Mucosa of descending colon (tissue), 3 donors: Measurements from ENCODE around the gene PANX2. TPM values are rescaled to one million over a fixed set of nuclear protein-coding genes. Genes with fewer than 3 reads are reported as not detected.
"Not testable (repeated sequence)": the region's sequence is repeated elsewhere in the genome, so short reads cannot be mapped to it uniquely, and the experiment has no call there.

Experiments
- ATAC-seq: fragments of 200-7000 bp; cut with Tn5 transposase; one replicate; pipeline ENCODE4 v1.9.1; 2020; ENCODE audit warnings: mild to moderate bottlenecking, moderate library complexity
- DNase-seq, 3 donors: peaks; one replicate each; pipeline ENCODE4 v3.0.0-alpha.2; 2020
- H3K36me3 ChIP-seq: fragments of 200-600 bp; one replicate; pipeline ENCODE4 v1.8.0; 2021; ENCODE audit warnings: low read depth, mild to moderate bottlenecking
- H3K4me1 ChIP-seq: fragments of 200-600 bp; one replicate; pipeline ENCODE4 v1.8.0; 2021; ENCODE audit warnings: low read depth, mild to moderate bottlenecking
- H3K4me3 ChIP-seq: fragments of 200-600 bp; one replicate; pipeline ENCODE4 v1.8.0; 2021; ENCODE audit warnings: mild to moderate bottlenecking
- H3K9me3 ChIP-seq: fragments of 200-600 bp; one replicate; pipeline ENCODE4 v1.8.0; 2021; ENCODE audit warnings: mild to moderate bottlenecking
- CTCF ChIP-seq: fragments of 200-600 bp; IDR thresholded peaks from one replicate; pipeline ENCODE4 v1.8.0; 2022; ENCODE audit warnings: antibody characterized with exemption, mild to moderate bottlenecking
- intact Hi-C, 2 donors: fragments of 100-400 bp; cut with DNase I in 1 of 2; cut with micrococcal nuclease in 1 of 2; formaldehyde crosslinking; loops; one replicate each; pipeline versions ENCODE4 v1.11.0 to v1.11.1; 2022; cut with DNase I, micrococcal nuclease
- total RNA-seq, 3 donors: library from RNA; stranded (reverse); fragmentation: NEBNext Ultra II Directional in 2 of 3; extraction: Animal tissue kit (Norgen Biotek cat#: 25700) in 2 of 3; gene quantifications; one replicate each; pipeline versions ENCODE4 v1.2.1 to v1.2.4, GENCODE V29; 2021 to 2023
- donor health status: DM: no; HTN: no; CAD: no; lungs with moderate emphysema.
- donor health status: DM: no; HTN: no; CAD: no.
- donor health status: DM: no; HTN: yes; CAD: no.

PANX2 gene
- total RNA-seq, 3 donors from 2014 or later, result 0.44 TPM; not detected in 2

DNA sequence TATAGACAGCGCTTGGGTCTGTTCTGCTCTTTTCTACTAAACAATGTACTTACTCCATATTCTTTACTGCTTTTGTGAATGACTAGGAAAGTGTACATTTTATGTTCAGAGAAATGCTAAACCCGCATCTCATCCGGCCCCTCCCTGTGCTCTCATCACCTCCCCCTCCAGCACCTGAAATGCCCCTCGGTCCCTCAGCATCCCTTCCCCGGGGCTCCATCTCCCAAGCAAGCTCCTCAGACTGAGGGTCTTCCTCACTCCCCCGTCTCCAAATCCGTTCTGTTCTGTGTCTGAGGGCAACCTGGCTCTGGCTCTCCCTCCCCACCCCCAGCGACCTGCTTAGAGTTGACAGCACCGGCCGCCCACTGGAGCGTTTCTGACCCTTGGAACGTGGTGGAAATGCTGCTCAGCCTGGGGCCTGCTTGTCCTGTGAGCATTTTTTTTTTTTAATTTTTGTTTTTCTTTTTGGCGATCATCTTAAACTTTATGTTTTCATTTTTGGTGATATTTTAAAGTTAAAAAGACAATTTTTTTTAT, 31.7 kb downstream of the PANX2 start:
- peaks cover 15% of the 10 kb centered on the region for H3K4me1 ChIP-seq
- ATAC-seq (no peak), DNase-seq (no peak)
- H3K9me3 ChIP-seq, result no peaks in the 10 kb centered on the region
- TF ChIP-seq CTCF, result no peak
- H3K36me3 ChIP-seq, result no peaks in the 10 kb centered on the region
- H3K4me3 ChIP-seq, result no peak overlapping the region
- intact Hi-C loops, result no loop called here

- Histone ChIP-seq H3K4me1 (peaks cover 15% of the 10 kb centered on the region), H3K4me3 (no peak overlapping the region), H3K36me3 (no peaks in the 10 kb centered on the region), H3K9me3 (no peaks in the 10 kb centered on the region)
- intact Hi-C loops, result no loop called here
- TF ChIP-seq CTCF, result no peak
- no peak for ATAC-seq
- no peak for DNase-seq
Measured at GRCh38 chr22:50203288-50203687, 32.8 kb downstream of the PANX2 start.

GRCh38 chr22:50204571-50204970, 34.0 kb downstream of the PANX2 start:
- no peak for TF ChIP-seq CTCF
- Histone ChIP-seq H3K4me1 (peaks cover 15% of the 10 kb centered on the region), H3K9me3 (no peaks in the 10 kb centered on the region), H3K36me3 (no peaks in the 10 kb centered on the region), H3K4me3 (no peak overlapping the region)
- ATAC-seq (no peak), DNase-seq (no peak)
- intact Hi-C loops, result no loop called here

- intact Hi-C loops, H3K4me3 ChIP-seq, H3K36me3 ChIP-seq: not testable (repeated sequence)
Measured at GRCh38 chr22:50204998-50205397, 34.5 kb downstream of the PANX2 start.

GRCh38 chr22:50205781-50206569, 35.4 kb downstream of the PANX2 start:
- Histone ChIP-seq H3K36me3 (peaks cover 4% of the 10 kb centered on the region), H3K9me3 (no peaks in the 10 kb centered on the region), H3K4me3 (no peak overlapping the region), H3K4me1 (peaks cover 9% of the 10 kb centered on the region)
- TF ChIP-seq CTCF, result no peak
- DNase-seq, result no peak
- intact Hi-C loops, result no loop called here
- ATAC-seq, result no peak

More at GRCh38 chr22:50204998-50205397, 34.5 kb downstream of the PANX2 start:
- peaks cover 11% of the 10 kb centered on the region for H3K4me1 ChIP-seq
- ATAC-seq, H3K9me3 ChIP-seq, DNase-seq: not testable (repeated sequence)

DNA sequence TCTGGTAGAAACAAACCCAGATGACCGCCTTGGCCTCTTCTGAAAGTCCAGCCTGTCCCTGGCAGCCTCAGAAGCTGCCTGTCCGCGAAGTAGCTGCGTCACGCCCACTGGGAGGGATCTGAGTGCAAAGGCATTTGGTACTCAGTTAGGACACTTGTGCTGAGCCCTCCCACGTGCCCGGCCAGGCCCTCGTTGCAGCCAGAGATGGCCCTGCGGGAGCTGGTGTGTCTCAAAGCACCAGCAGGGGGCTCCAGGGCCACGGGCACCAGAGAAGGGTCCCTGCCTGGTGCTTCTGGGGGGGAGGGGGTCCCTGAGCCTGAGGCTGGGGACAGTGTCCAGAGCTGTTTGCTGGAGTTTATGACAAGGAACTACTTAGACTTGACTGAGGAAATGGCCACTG, 36.1 kb downstream of the PANX2 start:
- H3K4me3 ChIP-seq, result no peak overlapping the region
- DNase-seq, result peak in 2 of 3 donors; percentile 26 to 62
- peaks cover 9% of the 10 kb centered on the region for H3K4me1 ChIP-seq
- intact Hi-C loops, result no loop called here
- no peaks in the 10 kb centered on the region for H3K9me3 ChIP-seq
- no peak for TF ChIP-seq CTCF
- peak; percentile 18 for ATAC-seq
- H3K36me3 ChIP-seq, result peaks cover 8% of the 10 kb centered on the region
